ENCODE measurements around the gene PROCA1. TPM values are rescaled to one million over a fixed set of nuclear protein-coding genes. Genes with fewer than 3 reads are reported as not detected.

The PROCA1 gene
- total RNA-seq, 2 donors from 2014 or later: 1.9 to 9.4 TPM

DNA sequence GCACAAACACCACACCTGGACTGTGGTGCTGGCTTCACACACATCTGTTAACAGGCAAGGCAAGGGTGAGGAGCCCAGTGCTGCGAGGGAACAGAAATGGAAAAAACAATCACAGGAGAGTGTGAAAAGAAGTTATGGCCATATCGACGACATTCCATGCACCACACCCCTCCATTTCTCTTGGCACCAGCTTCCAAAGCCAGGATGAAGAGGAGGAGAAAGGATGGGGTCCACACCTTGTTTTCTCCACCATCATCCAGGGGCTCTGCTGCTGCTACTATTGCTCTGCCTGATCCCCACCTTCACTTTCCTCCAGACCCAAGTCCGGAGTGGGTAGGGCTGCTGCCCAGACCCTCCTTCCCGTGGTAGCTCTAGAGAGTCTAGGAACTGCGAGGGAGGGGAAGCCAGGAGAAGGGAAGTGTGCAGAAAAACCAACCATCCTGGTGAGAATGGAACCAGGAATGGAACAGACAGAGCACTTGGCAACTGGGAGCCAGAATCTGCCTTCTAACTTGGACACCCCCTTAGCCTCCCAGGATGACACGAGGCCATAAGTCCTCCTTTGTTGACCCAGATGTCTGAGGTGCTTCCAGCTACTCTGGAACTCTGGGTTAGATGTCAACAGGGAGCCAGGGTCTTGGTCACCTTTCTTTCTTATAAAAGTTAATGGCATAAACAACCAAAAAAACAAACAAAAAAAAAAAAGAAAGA is 1.2 kb upstream of the PROCA1 start:
- intact Hi-C loops (cut with DNase I): loop anchor here (5.0 kb wide), 1 partner anchor 51 kb away; the partner anchor contains the start of genes SDF2 and SUPT6H
- 80% methylated on average over 7 of the region's 7 CpGs for WGBS
- no peak overlapping the region for H3K27ac ChIP-seq

DNA sequence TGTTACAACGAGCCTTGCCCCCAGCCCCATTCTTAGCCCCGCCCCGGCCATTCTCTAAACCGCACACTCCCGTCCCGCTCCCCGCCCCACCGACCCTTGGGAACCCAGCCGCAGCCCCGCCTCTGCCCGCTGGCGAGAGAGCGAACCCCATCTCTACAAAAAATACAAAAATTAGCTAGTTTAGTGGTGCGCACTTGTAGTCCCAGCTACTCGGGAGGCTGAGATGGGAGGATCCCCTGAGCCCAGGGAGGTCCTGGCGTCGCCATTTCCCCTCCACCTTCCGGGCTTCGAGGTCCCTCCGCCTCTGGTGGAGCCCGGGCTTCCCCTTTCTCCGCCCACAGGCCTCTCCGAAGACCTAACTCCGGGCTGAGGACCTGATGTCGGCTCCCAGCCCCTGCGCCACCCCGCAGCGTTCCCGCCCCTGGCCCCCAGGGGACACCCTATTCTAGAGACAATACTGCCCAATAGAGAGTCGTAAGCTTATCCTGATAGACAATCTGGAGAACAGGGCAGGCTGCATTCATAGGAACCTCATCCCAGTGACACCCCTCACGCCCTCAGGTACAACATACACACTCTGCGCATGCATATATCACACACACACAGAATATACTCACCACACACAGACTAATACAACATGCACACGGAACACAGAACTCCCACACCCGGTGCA is 480 bp upstream of the PROCA1 start:
- H3K36me3 ChIP-seq: peaks cover 0 to 10% of the 10 kb centered on the region in 2 donors
- DNase-seq (ENCODE audit: low spot score): no peak
- intact Hi-C loops (cut with DNase I): loop anchor here (5.0 kb wide), 1 partner anchor 50 kb away; the partner anchor contains the start of genes SDF2 and SUPT6H
- H3K27me3 ChIP-seq (replicated peaks; ENCODE audit: insufficient read depth): no peaks in the 10 kb centered on the region
- TF ChIP-seq, protein P1, sequence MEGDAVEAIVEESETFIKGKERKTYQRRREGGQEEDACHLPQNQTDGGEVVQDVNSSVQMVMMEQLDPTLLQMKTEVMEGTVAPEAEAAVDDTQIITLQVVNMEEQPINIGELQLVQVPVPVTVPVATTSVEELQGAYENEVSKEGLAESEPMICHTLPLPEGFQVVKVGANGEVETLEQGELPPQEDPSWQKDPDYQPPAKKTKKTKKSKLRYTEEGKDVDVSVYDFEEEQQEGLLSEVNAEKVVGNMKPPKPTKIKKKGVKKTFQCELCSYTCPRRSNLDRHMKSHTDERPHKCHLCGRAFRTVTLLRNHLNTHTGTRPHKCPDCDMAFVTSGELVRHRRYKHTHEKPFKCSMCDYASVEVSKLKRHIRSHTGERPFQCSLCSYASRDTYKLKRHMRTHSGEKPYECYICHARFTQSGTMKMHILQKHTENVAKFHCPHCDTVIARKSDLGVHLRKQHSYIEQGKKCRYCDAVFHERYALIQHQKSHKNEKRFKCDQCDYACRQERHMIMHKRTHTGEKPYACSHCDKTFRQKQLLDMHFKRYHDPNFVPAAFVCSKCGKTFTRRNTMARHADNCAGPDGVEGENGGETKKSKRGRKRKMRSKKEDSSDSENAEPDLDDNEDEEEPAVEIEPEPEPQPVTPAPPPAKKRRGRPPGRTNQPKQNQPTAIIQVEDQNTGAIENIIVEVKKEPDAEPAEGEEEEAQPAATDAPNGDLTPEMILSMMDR (IDR thresholded peaks at IDR 0.05): no peak
- no peak for TF ChIP-seq POLR2AphosphoS5 (IDR thresholded peaks at IDR 0.05)
- peaks cover 8% of the 10 kb centered on the region for H3K4me1 ChIP-seq (replicated peaks)
- WGBS: 63% methylated on average over 34 of the region's 34 CpGs
- peak overlapping the region; percentile 42 to 53 for H3K4me3 ChIP-seq
- H3K9me3 ChIP-seq: no peaks in the 10 kb centered on the region
- H3K27ac ChIP-seq: peak overlapping the region; percentile 85 to 93

More for the DNA sequence above, 1.2 kb upstream of the PROCA1 start:
- H3K27me3 ChIP-seq (replicated peaks; ENCODE audit: insufficient read depth): no peaks in the 10 kb centered on the region
- peaks cover 0 to 10% of the 10 kb centered on the region in 2 donors for H3K36me3 ChIP-seq
- DNase-seq (ENCODE audit: low spot score): no peak
- H3K9me3 ChIP-seq: no peaks in the 10 kb centered on the region
- peaks cover 8% of the 10 kb centered on the region for H3K4me1 ChIP-seq (replicated peaks)
- TF ChIP-seq, protein P1 (IDR thresholded peaks at IDR 0.05): no peak
- TF ChIP-seq POLR2A (IDR thresholded peaks at IDR 0.05): no peak
- TF ChIP-seq POLR2AphosphoS5 (IDR thresholded peaks at IDR 0.05): no peak
- no peak overlapping the region for H3K4me3 ChIP-seq

DNA sequence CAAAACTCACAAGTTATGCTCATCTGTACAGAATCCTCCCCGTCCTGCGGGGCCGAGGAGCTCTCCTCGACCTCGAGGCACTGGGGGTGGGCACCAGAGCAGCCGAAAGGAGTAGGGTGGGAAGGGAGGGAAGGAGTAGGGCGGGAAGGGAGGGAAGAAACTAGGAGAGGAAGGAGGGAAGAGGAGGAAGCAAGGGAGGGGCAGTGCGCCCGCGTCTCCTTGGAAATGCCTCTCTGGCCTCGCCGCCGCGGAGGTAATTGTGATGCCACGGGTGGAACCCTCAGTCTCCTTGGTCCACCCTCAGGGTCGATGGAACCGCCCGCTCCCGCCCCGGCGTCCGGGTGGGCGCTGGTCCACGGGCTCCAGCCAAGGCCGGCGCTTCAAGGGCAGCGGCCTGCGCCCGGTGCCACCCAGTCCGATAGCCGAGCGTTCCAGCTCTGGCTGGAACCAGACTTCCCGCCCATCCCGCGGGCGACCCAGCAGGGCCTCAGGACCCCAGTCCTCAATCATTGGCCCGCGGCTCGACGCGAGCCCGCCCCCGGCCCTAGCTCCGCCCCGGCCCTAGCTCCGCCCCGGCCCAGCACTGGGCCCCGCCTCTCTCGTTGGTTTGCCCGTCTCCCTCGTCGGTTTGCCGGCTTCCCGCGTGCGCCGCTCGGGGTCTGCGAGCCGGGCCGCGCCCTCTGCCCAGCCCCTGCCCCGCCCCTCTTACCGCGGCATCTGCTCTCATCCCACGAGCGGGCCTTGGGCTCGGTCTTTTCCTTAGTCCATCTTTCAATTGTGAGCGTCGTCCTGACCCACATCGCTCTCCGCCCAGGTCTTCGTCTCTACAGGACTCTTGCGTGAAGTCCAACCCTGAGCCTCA is 596 bp downstream of the PROCA1 start:
- Histone ChIP-seq H3K36me3 (peaks cover 0 to 10% of the 10 kb centered on the region in 2 donors), H3K27ac (peak overlapping the region; percentile 85 to 93), H3K9me3 (no peaks in the 10 kb centered on the region), H3K27me3 (replicated peaks; ENCODE audit: insufficient read depth) (no peaks in the 10 kb centered on the region), H3K4me1 (replicated peaks) (no peaks in the 10 kb centered on the region), H3K4me3 (peak overlapping the region; percentile 42 to 53)
- peak; percentile 80 for DNase-seq (ENCODE audit: low spot score)
- TF ChIP-seq POLR2A (IDR thresholded peaks at IDR 0.05): peak; percentile 86
- TF ChIP-seq POLR2AphosphoS5 (IDR thresholded peaks at IDR 0.05): peak; percentile 71
- TF ChIP-seq, protein P1 (IDR thresholded peaks at IDR 0.05): no peak
- WGBS: under 1% methylated on average over 74 of the region's 74 CpGs
- intact Hi-C loops (cut with DNase I): loop anchor here (5.0 kb wide), 1 partner anchor 49 kb away; the partner anchor contains the start of genes SDF2 and SUPT6H

DNA sequence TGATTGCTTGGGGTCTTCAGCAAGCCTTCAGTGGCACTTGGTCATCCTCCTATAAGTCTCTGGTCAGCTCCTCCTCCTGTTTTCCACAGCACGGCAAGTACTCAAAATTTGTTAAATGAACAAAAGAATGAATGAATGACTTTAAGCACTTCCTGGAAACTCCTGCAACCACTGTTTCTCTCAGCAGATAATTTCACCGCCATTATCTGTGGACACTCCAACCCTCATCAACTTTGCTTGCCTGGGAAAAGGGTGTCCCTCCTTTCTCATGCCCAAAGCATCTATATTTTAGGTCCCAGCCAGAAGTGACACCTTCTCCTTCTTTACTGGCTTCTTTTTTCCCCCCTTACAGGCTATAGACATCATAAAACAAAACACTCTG is 4.4 kb downstream of the PROCA1 start:
- WGBS: 91% methylated on average over 2 of the region's 2 CpGs
- no peaks in the 10 kb centered on the region for H3K27me3 ChIP-seq (replicated peaks; ENCODE audit: insufficient read depth)

More for the DNA sequence above, 4.4 kb downstream of the PROCA1 start:
- no peak overlapping the region for H3K27ac ChIP-seq
- no peaks in the 10 kb centered on the region for H3K9me3 ChIP-seq
- TF ChIP-seq, protein P1 (IDR thresholded peaks at IDR 0.05): no peak
- TF ChIP-seq POLR2A (IDR thresholded peaks at IDR 0.05) (no peak), POLR2AphosphoS5 (IDR thresholded peaks at IDR 0.05) (no peak)
- H3K4me3 ChIP-seq: no peak overlapping the region
- no peak for DNase-seq (ENCODE audit: low spot score)
- intact Hi-C loops (cut with DNase I): no loop called here
- H3K4me1 ChIP-seq (replicated peaks): no peaks in the 10 kb centered on the region
- no peaks in the 10 kb centered on the region for H3K36me3 ChIP-seq

Data from prostate gland (tissue), 2 donors.